ENCODE data around the gene LCOR. TPM values are rescaled to one million over a fixed set of nuclear protein-coding genes. Genes with fewer than 3 reads are reported as not detected.

The LCOR gene
- total RNA-seq, 3 donors from 2014 or later (not counting 1 experiment from before 2014, with no cell fraction given), result 68.5 to 92.4 (median 87.7) TPM

- no peak overlapping the region for H3K4me3 Mint-ChIP-seq
- H3K27me3 Mint-ChIP-seq (ENCODE audit: low read depth in 2 of 2), result peaks cover 0 to 15% of the 10 kb centered on the region in 2 donors
- no peaks in the 10 kb centered on the region for H3K36me3 ChIP-seq (ENCODE audit: control insufficient read depth, insufficient read depth, low read length)
- ATAC-seq (no peak), DNase-seq (no peak)
- H3K36me3 Mint-ChIP-seq, result no peaks in the 10 kb centered on the region
- H3K27ac Mint-ChIP-seq, result no peak overlapping the region
- TF ChIP-seq CTCF (IDR thresholded peaks at IDR 0.05), result no peak
- H3K9me3 ChIP-seq (ENCODE audit: control insufficient read depth, insufficient read depth, low read length), result no peaks in the 10 kb centered on the region
- H3K4me1 ChIP-seq (ENCODE audit: control insufficient read depth, insufficient read depth, low read length), result peaks cover 11% of the 10 kb centered on the region
- H3K27me3 ChIP-seq (ENCODE audit: control insufficient read depth, insufficient read depth, low read length), result no peaks in the 10 kb centered on the region
- no peak overlapping the region for H3K4me3 ChIP-seq (ENCODE audit: low read length)
- WGBS (ENCODE audit: insufficient coverage), result 91% methylated on average over 18 of the region's 18 CpGs
- no peak overlapping the region for H3K27ac ChIP-seq (ENCODE audit: low read length)
- peaks cover 0 to 20% of the 10 kb centered on the region in 2 donors for H3K4me1 Mint-ChIP-seq
- no peaks in the 10 kb centered on the region for H3K9me3 Mint-ChIP-seq
- intact Hi-C loops (cut with micrococcal nuclease), result no loop called here
Observed at GRCh38 chr10:97034958-97035769, 203.1 kb downstream of the LCOR start.

- Histone ChIP-seq H3K4me3 (ENCODE audit: low read length) (peak overlapping the region; percentile 24), H3K27me3 (ENCODE audit: control insufficient read depth, insufficient read depth, low read length) (no peaks in the 10 kb centered on the region), H3K36me3 (ENCODE audit: control insufficient read depth, insufficient read depth, low read length) (no peaks in the 10 kb centered on the region), H3K4me1 (ENCODE audit: control insufficient read depth, insufficient read depth, low read length) (peaks cover 11% of the 10 kb centered on the region), H3K27ac (ENCODE audit: low read length) (no peak overlapping the region), H3K9me3 (ENCODE audit: control insufficient read depth, insufficient read depth, low read length) (no peaks in the 10 kb centered on the region)
- ATAC-seq (peak; percentile 82 to 94 (median 93)), DNase-seq (peak; percentile 52 to 79)
- no peak overlapping the region for H3K27ac Mint-ChIP-seq
- peak overlapping the region; percentile 76 for H3K4me3 Mint-ChIP-seq
- intact Hi-C loops (cut with micrococcal nuclease), result loop anchor here (1.0 kb wide), 1 partner anchor 173 kb away; no protein-coding TSS in a partner anchor
- peak; percentile 79 for TF ChIP-seq CTCF (IDR thresholded peaks at IDR 0.05)
- peaks cover 0 to 20% of the 10 kb centered on the region in 2 donors for H3K4me1 Mint-ChIP-seq
- no peaks in the 10 kb centered on the region for H3K36me3 Mint-ChIP-seq
- H3K9me3 Mint-ChIP-seq, result no peaks in the 10 kb centered on the region
- peaks cover 0 to 15% of the 10 kb centered on the region in 2 donors for H3K27me3 Mint-ChIP-seq (ENCODE audit: low read depth in 2 of 2)
- 27% methylated on average over 27 of the region's 30 CpGs for WGBS (ENCODE audit: insufficient coverage)
Observed at GRCh38 chr10:97037365-97038361, 205.6 kb downstream of the LCOR start.

GRCh38 chr10:97038688-97039087 is 206.6 kb downstream of the LCOR start:
- no peaks in the 10 kb centered on the region for H3K9me3 ChIP-seq (ENCODE audit: control insufficient read depth, insufficient read depth, low read length)
- peaks cover 11% of the 10 kb centered on the region for H3K4me1 ChIP-seq (ENCODE audit: control insufficient read depth, insufficient read depth, low read length)
- H3K4me3 Mint-ChIP-seq, result peak overlapping the region; percentile 25
- no peak for TF ChIP-seq CTCF (IDR thresholded peaks at IDR 0.05)
- H3K36me3 ChIP-seq (ENCODE audit: control insufficient read depth, insufficient read depth, low read length), result no peaks in the 10 kb centered on the region
- peaks cover 0 to 15% of the 10 kb centered on the region in 2 donors for H3K27me3 Mint-ChIP-seq (ENCODE audit: low read depth in 2 of 2)
- H3K9me3 Mint-ChIP-seq, result no peaks in the 10 kb centered on the region
- 91% methylated on average over 6 of the region's 7 CpGs for WGBS (ENCODE audit: insufficient coverage)
- DNase-seq, result no peak
- H3K36me3 Mint-ChIP-seq, result no peaks in the 10 kb centered on the region
- H3K27ac ChIP-seq (ENCODE audit: low read length), result no peak overlapping the region
- no peak for ATAC-seq
- H3K4me1 Mint-ChIP-seq, result peaks cover 0 to 20% of the 10 kb centered on the region in 2 donors
- intact Hi-C loops (cut with micrococcal nuclease), result no loop called here
- no peak overlapping the region for H3K4me3 ChIP-seq (ENCODE audit: low read length)
- no peak overlapping the region for H3K27ac Mint-ChIP-seq
- no peaks in the 10 kb centered on the region for H3K27me3 ChIP-seq (ENCODE audit: control insufficient read depth, insufficient read depth, low read length)

All from natural killer cell (primary cell).